T-helper 2 cell (primary cell): ENCODE data around the gene DNAJB1.
A peak's percentile ranks its signal among the peaks of the same experiment; 100 is the strongest.

Experiments
- DNase-seq, 5 experiments: peaks; one replicate each; pipeline versions ENCODE4 v3.0.0 to v3.0.0-alpha.2; 2012 to 2022

DNAJB1 gene

DNA sequence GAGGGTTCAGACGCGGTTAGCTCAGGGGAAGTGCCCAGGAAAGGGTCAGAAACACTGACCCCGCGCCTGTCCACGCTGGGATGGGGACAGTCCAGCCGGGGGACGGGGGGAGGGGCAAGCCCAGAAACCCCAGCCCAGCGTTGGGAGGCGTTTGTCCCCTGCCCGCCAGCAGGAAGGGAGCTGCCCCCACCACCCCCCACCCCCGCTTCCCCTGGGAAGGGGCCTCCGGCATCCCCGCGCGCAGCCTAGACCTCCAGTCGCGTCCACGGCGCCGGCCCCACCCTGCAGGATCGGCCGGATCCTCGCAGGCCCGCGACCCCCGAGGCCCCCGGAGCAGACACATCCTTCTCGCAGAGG, 22.5 kb downstream of the DNAJB1 start:
- no peak for DNase-seq

DNA sequence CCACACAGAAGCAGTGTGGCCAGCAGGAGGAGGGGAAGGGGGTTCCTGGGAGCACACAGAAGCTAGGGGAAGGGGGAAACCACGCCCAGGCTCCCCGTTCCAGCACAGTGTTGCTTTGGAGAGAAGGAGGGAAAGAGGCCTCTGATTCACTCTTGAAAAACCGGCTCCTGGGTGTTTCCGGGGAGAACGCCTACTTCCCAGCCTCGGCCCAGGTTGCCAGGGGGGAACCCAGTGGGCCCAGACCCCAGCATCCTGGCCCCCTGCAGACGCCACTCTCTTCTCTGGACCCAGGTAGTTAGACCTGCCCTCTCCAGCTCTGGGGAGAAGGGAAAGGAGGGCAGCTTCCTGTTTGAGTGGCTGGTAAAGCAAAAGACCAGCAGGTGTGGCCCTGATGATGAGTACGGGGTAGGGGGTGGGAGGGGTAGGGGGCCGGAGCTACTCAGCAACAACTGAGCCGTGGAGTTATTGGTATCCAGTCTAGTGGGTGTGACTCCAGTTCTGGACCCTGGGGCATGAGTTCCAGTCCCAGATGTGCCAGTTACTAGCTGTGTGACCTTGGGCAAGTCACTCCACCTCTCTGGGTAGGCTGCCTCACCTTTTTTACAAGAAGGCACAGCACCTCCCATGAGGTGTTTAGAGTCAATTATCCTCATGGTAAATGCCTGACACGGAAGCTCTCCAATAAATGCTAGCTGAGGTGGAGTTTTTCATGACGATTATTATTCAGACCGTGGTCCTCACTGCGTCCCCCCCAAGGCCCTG, 23.1 kb downstream of the DNAJB1 start:
- no peak for DNase-seq

DNA sequence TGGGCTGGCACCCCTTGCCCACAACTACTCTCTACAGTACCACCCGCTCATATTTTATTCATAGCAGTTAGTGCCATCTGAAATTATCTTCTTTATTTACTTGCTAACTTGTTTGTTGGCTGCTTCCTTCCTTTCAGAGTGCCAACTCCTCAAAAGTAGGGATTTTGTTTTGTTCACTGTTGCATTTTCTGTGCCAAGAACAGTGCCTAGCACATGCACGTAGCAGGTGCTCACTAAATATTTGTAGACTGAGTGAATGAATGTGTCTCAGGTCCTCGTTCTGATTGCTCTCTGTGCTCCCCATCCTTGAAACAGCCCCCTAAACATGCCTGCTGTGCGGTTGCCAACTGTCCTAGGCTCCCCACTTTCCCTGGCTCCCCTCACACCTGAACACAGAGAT, 23.8 kb downstream of the DNAJB1 start:
- no peak for DNase-seq

DNA sequence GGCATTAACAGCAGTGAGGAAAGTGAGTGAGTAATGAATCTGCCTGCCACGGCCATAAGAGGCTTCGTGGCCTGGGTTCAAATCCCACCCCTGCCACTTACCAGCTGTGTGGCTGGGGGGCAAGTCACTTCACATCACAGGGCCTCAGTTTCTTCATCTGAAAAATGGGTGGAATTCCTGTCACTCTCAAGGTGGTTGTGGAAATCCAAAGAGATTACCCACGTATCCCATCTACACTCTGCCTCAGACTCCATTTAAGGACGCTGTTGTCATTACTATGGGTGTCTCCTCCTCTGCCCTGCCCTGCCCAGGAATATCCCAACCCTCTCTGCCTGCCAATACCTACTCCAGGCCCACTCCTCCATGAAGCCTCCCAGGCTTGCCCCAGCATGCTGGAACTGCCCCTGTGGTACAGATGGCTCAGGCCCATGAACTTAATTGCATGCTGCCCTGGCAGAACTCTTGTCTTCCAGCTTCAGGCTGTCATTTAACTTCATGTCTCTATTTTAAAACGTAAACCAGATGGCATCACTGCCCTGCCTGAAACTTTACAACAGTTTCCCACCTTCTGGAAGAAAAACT, 25.4 kb downstream of the DNAJB1 start:
- DNase-seq, result no peak

DNA sequence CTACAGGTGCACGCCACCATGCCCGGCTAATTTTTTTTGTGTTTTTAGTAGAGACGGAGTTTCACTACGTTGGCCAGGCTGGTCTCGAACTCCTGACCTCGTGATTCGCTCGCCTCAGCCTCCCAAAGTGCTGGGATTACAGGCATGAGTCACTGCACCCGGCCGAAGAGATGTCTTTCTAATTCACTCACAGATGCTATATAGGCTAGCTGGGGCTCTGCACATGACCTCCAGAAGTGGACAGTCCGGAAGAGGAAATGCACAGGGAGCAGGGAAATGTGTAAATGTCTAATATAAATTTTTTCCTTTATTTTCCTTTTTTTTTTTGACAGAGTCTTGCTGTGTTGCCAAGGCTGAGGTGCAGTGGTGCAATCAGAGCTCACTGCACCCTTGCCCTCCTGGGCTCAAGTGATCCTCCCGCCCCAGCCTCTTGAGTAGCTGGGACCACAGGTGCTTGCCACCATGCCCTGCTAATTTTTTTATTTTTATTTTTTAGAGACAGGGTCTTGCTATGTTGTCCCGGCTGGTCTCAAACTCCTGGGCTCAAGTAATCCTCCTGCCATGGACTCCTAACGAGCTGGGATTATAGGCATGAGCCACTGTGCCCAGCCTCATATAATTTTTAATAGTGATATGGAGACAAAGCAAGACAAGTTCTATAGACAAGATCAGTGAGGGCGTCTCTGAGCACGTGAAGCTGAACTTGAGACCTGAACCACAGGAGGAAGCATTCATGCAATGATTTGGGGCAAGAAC, 30.6 kb downstream of the DNAJB1 start:
- no peak for DNase-seq

DNA sequence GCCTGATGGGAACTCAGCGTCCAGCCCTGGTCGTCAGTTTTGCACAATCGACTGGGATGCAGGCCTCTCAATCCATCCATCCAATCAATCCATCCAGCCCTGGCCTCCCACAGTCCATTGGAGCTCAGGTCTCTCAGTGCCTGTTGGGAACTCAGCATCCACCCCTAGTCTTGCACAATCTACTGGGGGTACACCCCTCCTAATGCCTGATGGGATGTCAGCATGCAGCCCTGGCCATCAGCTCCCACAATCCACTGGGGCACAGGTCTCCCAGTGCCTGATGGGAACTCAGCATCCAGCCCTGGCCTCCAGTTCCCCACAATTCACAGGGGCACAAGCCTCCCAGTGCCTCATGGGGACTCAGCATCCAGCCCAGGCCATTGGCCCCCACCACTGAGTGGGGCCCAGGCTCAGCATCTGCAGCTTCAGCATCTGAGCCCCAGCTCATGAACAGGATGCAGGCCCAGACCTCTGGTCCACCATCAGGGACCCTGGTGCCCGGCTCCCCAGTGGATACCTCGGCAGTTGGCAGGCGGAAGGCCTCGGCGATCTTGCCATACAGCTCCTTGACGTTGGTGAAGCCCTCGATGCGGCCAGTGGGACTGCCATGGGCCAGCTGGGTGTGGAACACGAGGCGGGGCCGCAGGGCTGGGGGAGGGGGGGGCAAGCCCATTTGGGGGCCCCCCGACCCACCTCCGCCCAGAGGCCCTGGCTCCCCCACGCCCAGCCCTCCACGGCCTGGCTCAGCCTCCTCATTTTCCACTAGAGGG, 35.8 kb downstream of the DNAJB1 start:
- DNase-seq, result no peak

DNA sequence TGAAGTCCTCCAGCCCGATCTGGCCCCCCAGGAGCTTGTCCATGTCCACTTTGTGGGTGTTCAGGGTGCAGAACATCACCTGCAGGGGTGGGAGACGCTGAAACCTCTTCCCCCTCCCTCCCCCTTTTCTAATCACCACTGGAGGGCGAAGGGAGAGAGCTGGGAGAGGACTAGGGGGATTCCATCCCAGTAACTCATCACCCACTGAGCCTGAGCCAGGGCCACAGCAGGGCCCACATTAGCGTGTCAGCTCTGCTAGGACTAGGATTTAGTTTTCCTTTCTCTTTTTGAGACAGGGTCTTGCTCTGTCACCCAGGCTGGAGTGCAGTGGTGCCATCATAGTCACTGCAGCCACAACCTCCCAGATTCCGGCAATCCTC, 37.5 kb downstream of the DNAJB1 start:
- no peak for DNase-seq

DNA sequence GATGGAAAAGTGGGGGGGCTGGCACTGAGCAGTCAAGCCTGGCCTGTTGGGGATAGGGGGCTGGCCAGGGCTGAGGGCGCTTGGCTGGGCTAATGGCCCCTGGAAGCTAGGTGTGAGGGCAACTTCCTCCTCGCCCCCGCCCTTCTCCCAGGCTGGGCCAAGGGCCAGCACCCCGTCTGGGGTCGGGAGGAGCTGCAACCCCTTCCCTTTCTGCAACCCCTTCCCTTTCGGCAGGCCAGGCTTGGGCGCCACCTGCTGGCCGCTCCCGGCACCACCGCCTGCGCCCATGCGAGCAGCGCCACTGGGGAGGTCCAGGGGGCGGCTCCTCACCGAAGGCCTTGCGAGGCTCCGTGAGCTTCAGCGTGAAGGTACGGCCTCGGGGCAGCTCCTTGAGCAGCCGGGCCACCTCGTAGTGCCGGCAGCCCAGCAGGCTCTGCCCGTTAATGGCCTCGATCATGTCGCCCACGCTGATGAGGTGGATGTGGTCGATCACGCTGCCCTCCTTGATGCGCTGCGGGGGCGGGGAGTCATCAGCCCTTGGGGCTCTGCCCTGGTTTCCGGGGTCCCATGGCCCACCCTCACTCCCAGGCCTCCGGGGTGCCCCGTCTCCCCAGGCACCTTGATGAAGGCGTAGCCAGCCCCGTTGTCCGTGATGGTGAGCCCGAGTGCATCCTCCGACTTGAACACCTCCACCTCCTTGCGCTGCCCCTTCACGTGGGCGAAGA, 38.1 kb downstream of the DNAJB1 start:
- DNase-seq, result peak; percentile 49 to 67 (median 55)

DNA sequence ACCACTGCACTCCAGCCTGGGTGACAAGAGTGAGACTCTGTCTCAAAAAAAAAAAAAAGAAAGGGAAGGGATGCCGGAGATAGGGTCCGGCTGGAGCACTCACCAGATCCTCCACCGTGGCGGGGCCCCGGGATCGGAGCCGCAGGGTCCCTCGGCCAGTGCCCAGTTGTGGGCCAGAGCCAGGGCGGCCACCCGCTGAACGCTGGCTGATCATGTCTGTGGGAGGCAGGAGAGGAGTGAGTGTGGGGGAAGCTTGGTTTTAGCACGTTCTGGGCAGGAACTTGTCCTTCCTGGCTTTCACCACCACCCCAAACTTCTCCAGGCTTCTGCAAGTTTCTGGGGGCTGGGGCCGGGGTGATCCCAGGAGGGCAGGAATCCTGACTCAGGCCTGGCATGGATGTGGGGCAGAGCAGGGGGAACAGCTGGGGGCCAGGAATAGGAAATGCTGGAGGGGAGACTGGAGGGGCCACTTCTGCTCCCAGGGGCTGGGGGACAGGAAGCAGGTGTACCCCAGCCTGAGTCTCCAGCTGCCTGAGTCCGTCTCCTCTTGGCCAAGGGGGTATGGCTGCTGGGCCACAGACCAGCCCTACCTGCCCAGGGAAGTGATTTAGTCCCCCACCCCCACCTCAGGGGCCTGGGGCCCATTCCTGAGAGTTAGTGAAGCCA, 38.8 kb downstream of the DNAJB1 start:
- DNase-seq, result no peak

DNA sequence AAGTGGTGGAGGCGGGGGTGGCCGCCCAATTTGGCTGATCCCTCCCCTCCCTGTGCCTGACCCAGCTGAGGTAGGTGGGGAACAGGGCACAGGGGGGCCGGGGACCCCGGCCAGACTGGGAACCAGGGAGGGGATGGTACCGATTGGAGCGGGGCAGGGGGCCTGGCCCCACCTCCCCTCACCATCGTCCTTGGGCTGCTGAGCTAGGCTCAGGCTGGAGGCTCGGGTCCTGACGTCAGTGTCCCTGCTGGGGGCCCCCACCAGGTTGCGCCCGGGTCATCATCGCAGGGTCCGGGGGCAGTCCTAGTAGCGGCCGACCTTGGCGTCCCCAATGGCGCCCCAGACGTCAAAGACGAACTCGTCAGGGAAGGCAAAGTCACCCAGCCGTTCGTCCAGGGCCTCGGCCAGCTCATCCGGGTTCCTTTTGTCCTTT, 40.1 kb downstream of the DNAJB1 start:
- no peak for DNase-seq

DNA sequence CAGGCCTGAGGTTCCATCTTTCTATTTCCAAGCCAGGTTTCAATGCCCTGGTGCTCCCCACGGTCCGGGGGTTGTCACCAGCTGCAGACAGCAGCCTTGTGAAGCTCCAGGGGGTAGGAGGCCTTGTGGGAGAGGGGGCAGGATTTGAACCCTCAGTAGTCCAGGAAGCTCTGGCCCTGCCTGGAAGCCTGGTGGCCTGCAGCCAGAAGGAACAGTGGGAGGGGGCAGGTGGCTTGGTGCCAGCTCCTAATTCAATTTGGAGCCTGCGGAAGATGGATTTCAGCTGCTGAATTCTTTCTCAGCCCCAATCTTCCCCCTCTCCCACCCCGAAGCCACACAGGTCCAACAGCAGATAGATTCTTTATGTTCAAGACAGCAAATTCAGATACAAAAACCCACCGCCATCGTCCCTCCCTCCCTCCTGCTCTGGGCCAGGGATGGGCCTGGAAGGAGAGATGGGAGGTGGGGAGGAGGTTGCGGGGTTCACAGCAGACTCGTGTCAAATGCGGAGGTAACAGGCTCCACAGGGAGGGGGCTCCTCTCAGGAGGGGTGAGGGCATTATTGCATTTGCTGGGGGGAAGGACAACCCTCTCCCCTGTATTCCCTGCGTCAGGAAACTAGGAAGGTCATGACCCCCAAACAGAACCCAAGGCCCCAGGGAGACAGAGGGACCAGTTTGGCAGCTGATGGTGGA, 40.6 kb downstream of the DNAJB1 start:
- DNase-seq, result no peak

DNA sequence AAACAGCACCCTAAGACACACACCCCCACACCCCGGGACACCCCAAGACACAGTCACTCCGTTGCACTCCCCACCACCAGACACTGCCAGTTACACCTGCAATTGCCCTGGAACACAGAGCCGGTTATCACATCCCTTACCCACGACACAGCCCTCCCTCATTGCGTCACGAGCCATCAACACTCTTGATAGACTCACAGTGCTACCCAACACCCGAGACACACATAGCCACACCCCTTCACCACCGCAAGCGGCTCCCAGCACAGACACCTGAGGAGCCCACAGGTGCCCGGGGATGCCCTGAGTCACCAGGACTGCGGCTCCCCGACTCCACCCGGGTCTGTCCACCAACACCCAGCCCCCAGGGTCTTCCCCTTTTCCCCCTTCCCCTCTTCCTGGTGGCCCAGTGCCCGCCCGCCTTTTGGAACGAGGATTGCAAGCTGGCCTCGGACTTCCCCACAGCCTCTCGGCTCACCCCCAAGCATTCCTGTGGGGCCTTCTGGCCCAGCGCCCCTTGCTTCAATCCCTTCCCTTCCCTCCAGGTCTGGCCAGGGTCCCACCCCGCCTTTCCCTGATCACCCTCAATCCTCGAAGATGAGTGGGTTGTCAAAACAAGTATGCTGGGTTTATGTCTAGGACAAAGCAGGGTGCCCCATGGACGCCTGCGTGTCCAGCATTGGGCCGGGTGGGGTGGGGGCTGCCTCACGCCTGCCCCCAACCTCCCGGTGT, 41.4 kb downstream of the DNAJB1 start:
- DNase-seq, result peak in 2 of 5 experiments; percentile 41 to 63

DNA sequence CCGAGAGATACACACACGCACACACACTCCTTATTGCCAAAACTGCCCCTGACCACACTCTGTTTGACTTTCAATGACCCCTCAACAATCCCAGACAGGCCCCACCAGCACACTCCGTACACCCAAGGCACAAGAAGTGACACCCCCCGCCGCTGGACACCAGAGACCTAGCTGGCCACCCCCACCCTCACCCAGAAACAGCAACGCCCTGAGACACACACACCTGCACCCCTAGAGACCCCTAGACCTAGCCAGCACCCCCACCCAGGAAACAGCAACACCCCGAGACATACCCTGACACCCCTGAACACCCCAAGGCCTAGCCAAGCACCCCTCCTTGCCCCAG, 41.9 kb downstream of the DNAJB1 start:
- DNase-seq, result no peak

DNA sequence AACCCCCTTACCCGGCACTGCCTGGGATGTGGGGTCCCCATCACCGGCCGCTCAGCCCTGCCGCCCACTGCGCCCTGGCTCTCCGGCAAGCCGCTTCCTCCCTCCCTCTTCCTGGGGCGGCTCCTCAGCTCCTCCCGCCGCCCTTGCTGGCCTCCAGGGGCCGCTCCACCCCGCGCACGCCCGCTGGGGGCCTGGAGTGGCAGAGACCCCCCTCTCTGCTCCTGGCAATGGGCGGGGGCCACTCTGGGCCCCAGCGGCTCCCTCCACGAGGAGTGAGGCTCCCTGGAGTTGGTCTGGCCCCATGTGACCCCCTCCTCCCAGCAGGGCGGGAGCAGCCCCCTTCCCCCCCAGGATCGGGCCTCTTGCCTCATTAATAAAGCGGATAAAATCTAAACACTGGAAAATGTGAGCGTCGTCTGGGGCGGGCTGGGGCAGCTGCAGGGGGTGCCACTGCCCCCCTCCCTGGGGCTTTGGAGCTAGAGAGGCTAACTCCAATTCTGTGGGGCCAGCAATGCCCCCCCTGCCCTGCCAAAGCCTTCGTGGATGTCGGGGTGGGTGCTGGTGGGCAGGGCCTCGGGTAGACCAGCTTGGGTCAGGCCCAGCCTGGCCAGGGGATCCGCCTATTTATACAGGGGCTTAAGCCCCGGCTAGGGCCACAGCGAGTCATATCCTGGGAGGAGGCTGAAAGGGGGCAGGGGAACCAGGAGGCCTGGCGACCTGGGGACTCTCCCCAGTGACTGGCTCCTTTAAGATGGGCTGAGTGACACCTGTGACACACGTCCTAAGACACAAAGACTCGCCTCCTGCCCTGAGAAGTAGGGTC, 42.7 kb downstream of the DNAJB1 start, which contains the start of gene PTGER1:
PTGER1 (minus strand) TSS at position 104 of the 823 bp plus-strand sequence. CDS start 1,034 bp downstream, outside the sequence.
- no peak for DNase-seq

DNA sequence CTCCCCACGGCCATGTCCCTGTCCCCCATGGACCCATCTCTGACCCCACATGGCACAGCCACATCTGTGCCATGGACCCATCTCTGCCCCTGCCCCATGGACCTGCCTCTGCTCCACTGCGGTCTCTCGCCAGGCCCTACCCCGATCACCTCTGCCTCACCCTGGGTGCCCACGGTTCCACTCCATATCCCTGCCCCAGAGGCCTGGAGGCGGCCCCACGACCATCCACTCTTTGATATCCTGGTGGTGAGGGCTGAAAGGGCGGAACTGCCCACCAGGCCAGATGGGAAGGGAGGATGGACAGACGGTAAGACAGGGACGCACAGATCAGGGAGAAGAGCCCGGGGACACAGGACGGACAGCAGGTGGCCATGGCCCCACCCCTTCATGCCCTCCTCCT, 43.4 kb downstream of the DNAJB1 start:
- DNase-seq, result no peak

DNA sequence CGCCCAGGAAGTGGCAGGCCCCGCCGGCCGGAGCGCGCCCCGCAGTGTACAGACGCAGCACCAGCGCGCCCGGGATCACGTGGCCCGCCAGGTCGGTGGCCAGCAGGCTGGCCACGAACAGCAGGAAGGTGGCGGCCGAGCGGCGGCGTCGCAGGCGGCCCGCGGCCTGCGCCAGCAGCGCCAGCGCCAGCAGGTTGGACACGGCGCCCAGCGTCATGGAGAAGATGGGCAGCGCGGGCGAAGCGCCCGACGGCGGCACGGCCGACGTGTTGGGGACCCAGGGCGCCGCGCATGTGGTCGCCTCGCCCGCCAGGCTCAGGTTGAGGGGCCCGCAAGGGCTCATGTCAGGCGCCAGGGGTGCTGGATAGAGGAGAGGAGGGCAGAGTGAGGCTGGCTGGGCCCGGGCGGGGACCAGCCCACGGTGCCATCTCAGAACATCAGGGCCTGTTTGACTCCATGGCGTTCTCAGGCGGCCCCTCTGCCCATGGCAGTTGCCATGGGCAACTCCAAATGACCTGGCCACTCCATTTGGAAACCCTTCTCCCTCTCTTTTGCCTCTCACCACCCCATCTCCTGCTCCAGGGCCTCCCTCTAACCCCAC, 44.1 kb downstream of the DNAJB1 start:
- DNase-seq, result no peak

DNA sequence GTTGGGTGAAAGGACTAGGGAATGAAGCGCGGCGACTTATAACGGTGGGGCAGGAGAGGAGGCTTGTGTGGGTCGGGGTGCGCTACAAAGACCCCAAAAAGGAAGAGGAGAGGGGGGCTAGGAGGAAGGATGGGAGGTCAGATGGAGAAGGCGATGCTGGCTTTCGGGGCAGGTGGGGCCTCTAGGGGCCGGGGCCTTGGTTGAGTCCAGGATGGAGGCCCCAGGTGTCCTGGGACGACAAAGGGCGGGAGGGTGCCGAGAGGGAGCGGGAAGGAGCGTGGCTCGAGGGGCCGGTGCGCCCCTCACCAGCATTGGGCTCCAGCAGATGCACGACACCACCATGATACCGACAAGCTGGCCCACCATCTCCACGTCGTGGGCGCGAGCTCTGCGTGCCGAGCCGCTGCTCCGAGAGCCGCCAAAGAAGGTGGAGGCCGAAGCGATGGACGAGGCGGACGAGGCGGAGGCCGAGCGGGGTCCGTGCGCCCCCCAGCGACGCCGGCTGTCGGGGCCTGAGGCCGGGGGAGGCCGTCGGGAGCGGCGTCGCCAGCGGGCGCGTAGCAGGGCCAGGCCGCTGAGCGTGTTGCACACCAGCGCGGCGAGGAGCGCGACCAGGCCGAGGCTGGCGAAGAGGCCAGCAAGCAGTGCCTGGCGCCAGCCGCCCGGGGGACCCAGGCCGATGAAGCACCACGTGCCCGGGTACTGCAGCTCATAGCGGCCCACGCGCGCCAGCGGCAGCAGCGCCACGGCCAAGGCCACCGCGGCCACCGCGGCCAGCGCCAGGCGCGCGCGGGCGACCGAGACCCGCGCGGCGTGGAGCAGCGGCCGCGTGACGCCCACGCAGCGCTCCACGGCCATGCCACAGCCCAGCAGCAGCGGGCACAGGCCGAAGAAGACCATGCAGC, 44.9 kb downstream of the DNAJB1 start:
- peak in 1 of 5 experiments; percentile 24 for DNase-seq
